ENCODE measurements around the gene RPUSD1. TPM values are rescaled to one million over a fixed set of nuclear protein-coding genes. Genes with fewer than 3 reads are reported as not detected.
"Not testable (repeated sequence)": the region's sequence is repeated elsewhere in the genome, so short reads cannot be mapped to it uniquely, and the experiment has no call there.

Gene RPUSD1
- total RNA-seq, 1 donor from 2014 or later = 28.5 TPM

DNA sequence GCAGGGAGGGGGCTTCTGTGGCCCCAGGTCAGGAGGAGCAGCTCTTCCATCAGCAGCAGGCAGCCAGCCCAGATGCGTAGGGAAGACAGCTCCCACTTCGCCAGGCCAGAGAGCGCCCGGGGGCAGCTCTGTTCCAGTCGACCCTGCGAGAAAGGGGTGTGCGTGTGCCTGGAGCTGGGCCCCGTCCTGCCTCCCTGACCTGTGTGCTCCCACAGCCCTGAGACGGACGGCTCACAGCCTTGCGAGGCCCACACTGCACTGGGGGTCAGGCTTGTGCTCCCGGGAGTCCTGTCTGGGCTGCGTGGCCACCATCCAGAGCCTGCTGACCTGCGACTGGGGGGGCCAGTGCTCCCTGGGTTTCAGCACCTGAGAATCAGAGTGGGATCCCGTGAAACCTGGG is 28.1 kb downstream of the RPUSD1 start:
- no peak overlapping the region for H3K27ac Mint-ChIP-seq (ENCODE audit: unreplicated experiment)
- H3K27me3 Mint-ChIP-seq (ENCODE audit: unreplicated experiment) = peaks cover 7% of the 10 kb centered on the region
- H3K36me3 Mint-ChIP-seq (ENCODE audit: unreplicated experiment) = peaks cover 5% of the 10 kb centered on the region
- peaks cover 3% of the 10 kb centered on the region for H3K9me3 Mint-ChIP-seq (ENCODE audit: unreplicated experiment)
- no peak overlapping the region for H3K4me3 Mint-ChIP-seq (ENCODE audit: unreplicated experiment)
- H3K4me1 Mint-ChIP-seq (ENCODE audit: low read depth, unreplicated experiment) = no peaks in the 10 kb centered on the region
- DNase-seq = no peak
- TF ChIP-seq, protein P1, sequence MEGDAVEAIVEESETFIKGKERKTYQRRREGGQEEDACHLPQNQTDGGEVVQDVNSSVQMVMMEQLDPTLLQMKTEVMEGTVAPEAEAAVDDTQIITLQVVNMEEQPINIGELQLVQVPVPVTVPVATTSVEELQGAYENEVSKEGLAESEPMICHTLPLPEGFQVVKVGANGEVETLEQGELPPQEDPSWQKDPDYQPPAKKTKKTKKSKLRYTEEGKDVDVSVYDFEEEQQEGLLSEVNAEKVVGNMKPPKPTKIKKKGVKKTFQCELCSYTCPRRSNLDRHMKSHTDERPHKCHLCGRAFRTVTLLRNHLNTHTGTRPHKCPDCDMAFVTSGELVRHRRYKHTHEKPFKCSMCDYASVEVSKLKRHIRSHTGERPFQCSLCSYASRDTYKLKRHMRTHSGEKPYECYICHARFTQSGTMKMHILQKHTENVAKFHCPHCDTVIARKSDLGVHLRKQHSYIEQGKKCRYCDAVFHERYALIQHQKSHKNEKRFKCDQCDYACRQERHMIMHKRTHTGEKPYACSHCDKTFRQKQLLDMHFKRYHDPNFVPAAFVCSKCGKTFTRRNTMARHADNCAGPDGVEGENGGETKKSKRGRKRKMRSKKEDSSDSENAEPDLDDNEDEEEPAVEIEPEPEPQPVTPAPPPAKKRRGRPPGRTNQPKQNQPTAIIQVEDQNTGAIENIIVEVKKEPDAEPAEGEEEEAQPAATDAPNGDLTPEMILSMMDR (IDR thresholded peaks at IDR 0.05; ENCODE audit: partially characterized antibody, unreplicated experiment) = no peak

DNA sequence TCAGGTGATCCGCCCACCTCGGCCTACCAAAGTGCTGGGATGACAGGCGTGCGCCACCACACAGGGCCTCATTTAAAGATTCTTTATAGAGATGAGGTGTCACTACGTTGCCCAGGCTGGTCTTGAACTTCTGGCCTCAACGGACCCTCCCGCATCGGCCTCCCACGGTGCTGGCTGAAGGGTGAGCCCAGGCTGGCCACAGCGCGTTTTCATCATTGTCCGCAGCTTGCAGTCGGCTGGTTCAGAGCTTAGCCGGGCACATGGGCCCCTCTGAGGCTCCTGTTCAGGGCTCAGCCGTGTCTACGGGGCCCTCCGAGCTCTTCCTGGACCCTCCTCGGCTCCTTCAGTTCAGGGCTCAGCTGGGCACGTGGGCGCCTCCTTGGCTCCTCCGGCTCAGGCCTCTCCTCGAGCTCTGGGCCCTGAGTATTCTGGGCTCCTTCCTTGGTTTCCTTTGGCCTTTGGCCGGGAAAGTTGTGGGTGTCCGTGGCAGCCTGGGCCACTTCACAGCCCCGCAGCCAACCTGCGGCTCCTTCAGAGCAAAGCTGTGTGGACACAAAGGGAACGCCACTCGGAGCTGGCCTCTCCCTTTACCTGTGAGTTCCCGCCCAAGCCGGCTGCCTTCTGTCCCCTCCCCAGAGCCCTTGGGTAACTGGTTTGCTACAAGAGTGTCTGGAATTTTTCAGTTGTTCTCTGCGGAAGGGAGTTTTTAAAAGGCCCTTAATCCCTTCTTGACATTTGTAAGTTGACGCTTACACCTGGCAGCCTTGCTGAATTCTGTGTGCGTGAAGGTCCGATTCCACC is 28.9 kb downstream of the RPUSD1 start:
- Mint-ChIP-seq H3K36me3 (ENCODE audit: unreplicated experiment) (peaks cover 5% of the 10 kb centered on the region), H3K4me3 (ENCODE audit: unreplicated experiment) (no peak overlapping the region), H3K4me1 (ENCODE audit: low read depth, unreplicated experiment) (no peaks in the 10 kb centered on the region), H3K27me3 (ENCODE audit: unreplicated experiment) (peaks cover 7% of the 10 kb centered on the region), H3K9me3 (ENCODE audit: unreplicated experiment) (peaks cover 3% of the 10 kb centered on the region), H3K27ac (ENCODE audit: unreplicated experiment) (no peak overlapping the region)
- no peak for DNase-seq
- TF ChIP-seq, protein P1 (IDR thresholded peaks at IDR 0.05; ENCODE audit: partially characterized antibody, unreplicated experiment) = no peak

DNA sequence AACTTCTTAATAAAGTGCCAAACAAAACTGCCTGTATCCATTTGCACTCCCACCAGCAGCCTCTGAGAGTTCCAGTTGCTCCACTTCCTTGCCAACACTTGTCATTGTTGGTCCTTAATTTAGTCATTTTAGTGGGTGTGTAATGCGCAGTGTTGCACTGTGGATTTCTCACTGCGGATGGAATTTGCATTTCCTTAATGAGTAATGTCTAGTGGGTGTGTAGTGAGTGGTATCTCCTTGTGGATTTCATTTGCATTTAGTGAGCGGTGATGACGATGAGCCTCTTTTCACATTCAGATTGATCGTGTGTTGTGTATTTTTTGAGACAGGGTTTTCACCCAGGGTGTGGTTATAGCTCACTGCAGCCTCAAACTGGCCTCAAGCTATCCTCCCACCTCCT is 31.8 kb downstream of the RPUSD1 start:
- no peak for DNase-seq
- no peak overlapping the region for H3K4me3 Mint-ChIP-seq (ENCODE audit: unreplicated experiment)

DNA sequence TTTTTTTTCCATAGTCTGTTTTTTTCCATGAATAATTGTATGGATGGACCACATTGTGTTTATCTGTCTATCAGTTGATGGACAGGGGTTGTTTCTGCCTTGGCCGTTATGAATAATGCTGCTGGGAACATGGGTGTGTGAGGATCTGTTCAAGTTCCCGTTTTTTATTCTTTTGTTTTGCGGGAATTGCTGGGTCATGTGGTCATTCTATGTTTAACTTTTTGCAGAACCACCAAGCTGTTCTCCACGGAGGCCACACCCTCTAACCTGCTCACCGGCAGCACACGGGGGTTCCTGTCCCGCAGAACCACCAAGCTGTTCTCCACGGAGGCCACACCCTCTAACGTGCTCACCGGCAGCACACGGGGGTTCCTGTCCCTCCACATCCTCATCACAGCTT is 33.5 kb downstream of the RPUSD1 start:
- DNase-seq = no peak
- Mint-ChIP-seq H3K4me1 (ENCODE audit: low read depth, unreplicated experiment) (peaks cover 13% of the 10 kb centered on the region), H3K27ac (ENCODE audit: unreplicated experiment) (no peak overlapping the region), H3K36me3 (ENCODE audit: unreplicated experiment) (peaks cover 5% of the 10 kb centered on the region), H3K4me3 (ENCODE audit: unreplicated experiment) (no peak overlapping the region), H3K9me3 (ENCODE audit: unreplicated experiment) (peaks cover 8% of the 10 kb centered on the region), H3K27me3 (ENCODE audit: unreplicated experiment) (peaks cover 6% of the 10 kb centered on the region)
- TF ChIP-seq, protein P1 (IDR thresholded peaks at IDR 0.05; ENCODE audit: partially characterized antibody, unreplicated experiment) = no peak

More for the DNA sequence above, 31.8 kb downstream of the RPUSD1 start:
- TF ChIP-seq, protein P1 (IDR thresholded peaks at IDR 0.05; ENCODE audit: partially characterized antibody, unreplicated experiment) = no peak
- Mint-ChIP-seq H3K9me3 (ENCODE audit: unreplicated experiment) (peaks cover 8% of the 10 kb centered on the region), H3K27me3 (ENCODE audit: unreplicated experiment) (peaks cover 7% of the 10 kb centered on the region), H3K27ac (ENCODE audit: unreplicated experiment) (no peak overlapping the region), H3K4me1 (ENCODE audit: low read depth, unreplicated experiment) (peaks cover 9% of the 10 kb centered on the region), H3K36me3 (ENCODE audit: unreplicated experiment) (peaks cover 5% of the 10 kb centered on the region)

DNA sequence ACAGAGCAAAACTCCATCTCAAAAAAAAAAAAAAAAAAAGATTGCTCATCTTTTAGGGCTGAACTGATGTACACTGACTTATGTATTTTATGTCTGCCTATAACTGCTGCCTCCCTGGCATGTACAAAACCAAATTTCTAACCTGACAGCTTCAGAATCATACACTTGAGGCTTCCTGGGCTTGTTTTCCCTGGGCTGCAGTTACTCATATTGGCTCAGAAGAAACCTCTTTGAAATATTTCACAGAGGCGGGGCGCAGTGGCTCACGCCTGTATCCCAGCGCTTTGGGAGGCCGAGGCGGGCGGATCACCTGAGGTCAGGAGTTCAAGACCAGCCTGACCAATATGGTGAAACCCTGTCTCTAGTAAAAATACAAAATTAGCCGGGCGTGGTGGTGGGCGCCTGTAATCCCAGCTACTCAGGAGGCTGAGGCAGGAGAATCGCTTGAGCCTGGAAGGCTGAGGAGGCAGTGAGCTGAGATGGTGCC is 34.0 kb downstream of the RPUSD1 start:
- H3K36me3 Mint-ChIP-seq (ENCODE audit: unreplicated experiment); DNase-seq; H3K4me3 Mint-ChIP-seq (ENCODE audit: unreplicated experiment); H3K9me3 Mint-ChIP-seq (ENCODE audit: unreplicated experiment); H3K27me3 Mint-ChIP-seq (ENCODE audit: unreplicated experiment); H3K27ac Mint-ChIP-seq (ENCODE audit: unreplicated experiment): not testable (repeated sequence)
- peaks cover 13% of the 10 kb centered on the region for H3K4me1 Mint-ChIP-seq (ENCODE audit: low read depth, unreplicated experiment)

Data from glutamatergic neuron (in vitro differentiated cells).